Measurements from ENCODE around the gene CNTNAP5. TPM values are rescaled to one million over a fixed set of nuclear protein-coding genes. Genes with fewer than 3 reads are reported as not detected.

Gene CNTNAP5
- polyA plus RNA-seq, 1 donor, result 2.2 TPM

DNA sequence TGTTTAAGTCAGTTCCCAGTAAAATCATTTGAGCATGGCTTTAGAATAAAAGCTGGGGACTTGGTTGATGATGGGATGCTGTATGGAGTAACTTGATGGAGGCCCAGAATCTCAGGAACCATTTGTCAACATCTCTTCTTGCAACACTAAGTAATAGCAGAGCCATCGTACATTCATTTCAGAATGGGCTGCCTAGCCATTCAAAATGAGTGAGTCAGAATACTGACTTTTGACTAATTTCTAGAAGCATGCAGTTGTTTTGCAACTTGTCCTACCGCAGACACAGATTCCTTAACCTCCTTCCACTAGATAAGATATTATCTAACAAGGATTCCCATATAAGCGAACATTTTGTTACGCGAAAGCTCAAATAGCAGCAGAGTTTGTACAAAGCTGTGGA is 229.5 kb downstream of the CNTNAP5 start:
- Histone ChIP-seq H3K36me3 (ENCODE audit: control insufficient read depth, insufficient read depth, low read length) (no peaks in the 10 kb centered on the region), H3K27ac (ENCODE audit: low read length) (no peak overlapping the region), H3K27me3 (ENCODE audit: control insufficient read depth, insufficient read depth, low read length) (no peaks in the 10 kb centered on the region), H3K9me3 (ENCODE audit: control insufficient read depth, low read depth, low read length) (no peaks in the 10 kb centered on the region), H3K4me1 (ENCODE audit: control insufficient read depth, insufficient read depth, low read length) (no peaks in the 10 kb centered on the region), H3K4me3 (ENCODE audit: low read length) (no peak overlapping the region)
- no peak for DNase-seq
- WGBS (ENCODE audit: insufficient coverage, low lambda C conversion rate), result 100% methylated on average over 2 of the region's 5 CpGs

DNA sequence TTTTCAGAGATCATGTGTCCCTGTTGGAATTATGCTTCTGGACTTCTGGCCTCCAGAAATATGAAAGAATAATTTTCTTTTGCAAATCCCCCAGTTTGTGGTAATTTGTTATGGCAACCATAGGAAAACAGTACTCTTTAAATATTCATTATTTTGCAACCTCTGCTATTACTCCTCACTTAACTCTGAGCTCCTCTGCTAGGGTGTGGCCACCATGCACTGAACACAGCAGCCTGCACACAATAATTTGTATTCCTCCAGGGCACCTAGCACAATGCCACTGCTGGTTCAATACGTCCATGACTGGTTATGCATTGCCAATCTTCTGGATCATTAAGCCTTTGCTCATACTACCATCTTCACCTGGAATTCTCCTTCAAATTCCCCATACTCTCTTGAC is 232.0 kb downstream of the CNTNAP5 start:
- 100% methylated on average over 1 of the region's 1 CpG for WGBS (ENCODE audit: insufficient coverage, low lambda C conversion rate)
- Histone ChIP-seq H3K9me3 (ENCODE audit: control insufficient read depth, low read depth, low read length) (no peaks in the 10 kb centered on the region), H3K36me3 (ENCODE audit: control insufficient read depth, insufficient read depth, low read length) (no peaks in the 10 kb centered on the region), H3K27ac (ENCODE audit: low read length) (no peak overlapping the region), H3K4me3 (ENCODE audit: low read length) (no peak overlapping the region), H3K27me3 (ENCODE audit: control insufficient read depth, insufficient read depth, low read length) (no peaks in the 10 kb centered on the region), H3K4me1 (ENCODE audit: control insufficient read depth, insufficient read depth, low read length) (no peaks in the 10 kb centered on the region)
- no peak for DNase-seq

DNA sequence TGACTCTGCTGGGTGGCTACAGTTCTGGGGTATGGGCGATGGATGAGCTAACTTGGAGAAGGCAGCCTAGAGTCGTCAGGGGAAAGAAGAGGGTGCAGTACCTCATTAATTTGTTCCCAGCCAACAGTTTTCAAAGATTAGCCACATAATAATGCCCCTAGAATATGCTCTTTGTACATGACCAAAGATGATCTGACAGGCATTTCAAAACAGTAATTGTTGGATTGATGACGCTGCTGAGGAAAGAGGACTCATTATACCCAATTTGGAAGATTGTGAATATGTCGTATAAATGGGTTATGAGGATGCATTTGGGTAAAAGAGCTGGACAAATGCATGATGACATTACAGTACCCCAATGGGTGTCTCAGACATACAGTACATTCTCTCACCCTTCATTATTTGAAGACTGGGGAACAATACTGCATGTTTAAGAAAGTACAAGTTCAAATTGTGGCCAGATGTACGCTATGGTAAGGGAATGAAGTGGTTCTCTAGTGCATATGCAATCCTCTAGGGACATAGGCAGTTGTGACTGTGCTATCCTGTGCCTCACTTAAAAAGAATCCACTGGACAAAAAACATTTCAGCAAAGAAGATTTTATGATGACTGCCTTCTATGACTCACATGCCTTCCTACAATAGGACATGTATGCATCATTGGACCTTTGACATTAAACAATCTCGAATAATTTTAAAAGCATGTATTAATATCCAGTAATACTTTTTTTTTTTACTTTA is 233.2 kb downstream of the CNTNAP5 start:
- WGBS (ENCODE audit: insufficient coverage, low lambda C conversion rate), result 93% methylated on average over 2 of the region's 6 CpGs
- no peaks in the 10 kb centered on the region for H3K27me3 ChIP-seq (ENCODE audit: control insufficient read depth, insufficient read depth, low read length)
- no peaks in the 10 kb centered on the region for H3K36me3 ChIP-seq (ENCODE audit: control insufficient read depth, insufficient read depth, low read length)
- H3K4me1 ChIP-seq (ENCODE audit: control insufficient read depth, insufficient read depth, low read length), result no peaks in the 10 kb centered on the region
- H3K9me3 ChIP-seq (ENCODE audit: control insufficient read depth, low read depth, low read length), result no peaks in the 10 kb centered on the region
- H3K27ac ChIP-seq (ENCODE audit: low read length), result no peak overlapping the region
- no peak overlapping the region for H3K4me3 ChIP-seq (ENCODE audit: low read length)
- DNase-seq, result no peak

DNA sequence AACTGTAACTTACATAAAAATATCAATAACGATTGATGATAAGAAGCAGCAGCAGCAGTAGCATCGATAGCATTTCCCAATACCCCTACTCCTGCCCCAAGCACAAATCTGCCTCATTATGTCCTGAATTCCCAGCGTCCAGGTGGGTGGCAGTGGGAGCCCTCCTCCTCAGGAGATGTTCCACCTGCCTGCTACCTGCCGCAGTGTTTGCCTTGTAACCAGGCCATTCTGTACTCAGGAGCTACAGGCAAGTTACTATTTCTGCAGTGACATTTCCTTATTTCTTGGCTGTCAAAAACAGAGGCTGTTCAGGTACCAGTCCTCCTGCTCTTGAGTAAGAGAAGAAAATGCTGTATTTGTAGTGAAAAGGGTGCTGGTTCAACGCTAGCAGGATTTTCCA is 236.4 kb downstream of the CNTNAP5 start:
- H3K9me3 ChIP-seq (ENCODE audit: control insufficient read depth, low read depth, low read length), result no peaks in the 10 kb centered on the region
- 100% methylated on average over 2 of the region's 5 CpGs for WGBS (ENCODE audit: insufficient coverage, low lambda C conversion rate)
- DNase-seq, result no peak
- H3K27ac ChIP-seq (ENCODE audit: low read length), result no peak overlapping the region
- no peak overlapping the region for H3K4me3 ChIP-seq (ENCODE audit: low read length)
- H3K27me3 ChIP-seq (ENCODE audit: control insufficient read depth, insufficient read depth, low read length), result no peaks in the 10 kb centered on the region
- no peaks in the 10 kb centered on the region for H3K4me1 ChIP-seq (ENCODE audit: control insufficient read depth, insufficient read depth, low read length)
- no peaks in the 10 kb centered on the region for H3K36me3 ChIP-seq (ENCODE audit: control insufficient read depth, insufficient read depth, low read length)

DNA sequence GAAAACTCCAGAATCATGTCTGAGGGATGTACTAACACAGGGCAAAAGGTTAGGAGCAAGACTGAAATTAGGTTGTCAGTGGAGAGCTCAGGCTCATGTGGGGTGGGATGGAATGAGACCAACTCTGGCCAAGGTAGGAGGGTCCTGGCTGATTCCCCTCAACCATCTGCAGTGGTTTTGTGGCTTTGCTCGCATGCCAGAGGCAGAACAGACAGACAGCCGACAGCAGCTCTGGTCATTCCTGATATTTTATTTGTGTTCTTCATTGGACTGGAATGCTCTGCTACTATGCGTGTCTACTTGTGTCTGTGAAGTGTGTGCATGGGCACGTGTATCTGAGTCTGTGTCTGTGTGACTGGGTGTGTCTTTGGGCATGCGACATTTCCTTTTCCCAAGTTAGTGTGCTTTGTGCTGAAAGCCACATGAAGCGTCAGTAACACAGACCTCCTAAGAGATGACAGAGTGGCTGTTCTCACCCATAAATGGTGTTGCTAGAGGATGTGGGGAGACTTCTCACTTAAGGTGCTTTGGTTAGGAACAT is 239.5 kb downstream of the CNTNAP5 start:
- no peak overlapping the region for H3K27ac ChIP-seq (ENCODE audit: low read length)
- H3K9me3 ChIP-seq (ENCODE audit: control insufficient read depth, low read depth, low read length), result no peaks in the 10 kb centered on the region
- DNase-seq, result no peak
- H3K4me3 ChIP-seq (ENCODE audit: low read length), result no peak overlapping the region
- WGBS (ENCODE audit: insufficient coverage, low lambda C conversion rate), result no CpG with 5 or more reads among the region's 6 CpGs
- no peaks in the 10 kb centered on the region for H3K36me3 ChIP-seq (ENCODE audit: control insufficient read depth, insufficient read depth, low read length)
- H3K27me3 ChIP-seq (ENCODE audit: control insufficient read depth, insufficient read depth, low read length), result no peaks in the 10 kb centered on the region
- no peaks in the 10 kb centered on the region for H3K4me1 ChIP-seq (ENCODE audit: control insufficient read depth, insufficient read depth, low read length)

DNA sequence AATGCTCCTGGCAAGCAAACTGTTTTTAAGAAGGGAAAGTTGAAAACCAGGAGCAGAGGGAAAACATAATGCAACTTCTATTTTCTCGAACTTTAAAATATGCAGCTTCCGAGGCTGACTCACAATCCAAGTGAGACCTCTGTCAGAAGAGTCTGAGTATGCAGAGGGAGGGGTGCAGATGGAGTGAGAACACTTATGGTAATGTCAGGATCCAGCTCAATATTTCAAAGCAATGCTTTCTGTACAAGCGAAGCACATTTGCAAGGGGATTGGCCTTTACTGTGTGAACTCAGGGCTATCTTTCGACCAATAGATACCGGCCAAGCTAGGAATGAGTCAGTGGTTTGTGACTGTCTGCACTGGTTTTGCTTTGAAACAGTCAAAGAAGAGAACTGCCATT is 242.7 kb downstream of the CNTNAP5 start:
- WGBS (ENCODE audit: insufficient coverage, low lambda C conversion rate), result no CpG with 5 or more reads among the region's 5 CpGs
- H3K4me3 ChIP-seq (ENCODE audit: low read length), result no peak overlapping the region
- no peak overlapping the region for H3K27ac ChIP-seq (ENCODE audit: low read length)
- no peaks in the 10 kb centered on the region for H3K9me3 ChIP-seq (ENCODE audit: control insufficient read depth, low read depth, low read length)
- no peak for DNase-seq
- H3K36me3 ChIP-seq (ENCODE audit: control insufficient read depth, insufficient read depth, low read length), result no peaks in the 10 kb centered on the region
- no peaks in the 10 kb centered on the region for H3K27me3 ChIP-seq (ENCODE audit: control insufficient read depth, insufficient read depth, low read length)
- no peaks in the 10 kb centered on the region for H3K4me1 ChIP-seq (ENCODE audit: control insufficient read depth, insufficient read depth, low read length)

DNA sequence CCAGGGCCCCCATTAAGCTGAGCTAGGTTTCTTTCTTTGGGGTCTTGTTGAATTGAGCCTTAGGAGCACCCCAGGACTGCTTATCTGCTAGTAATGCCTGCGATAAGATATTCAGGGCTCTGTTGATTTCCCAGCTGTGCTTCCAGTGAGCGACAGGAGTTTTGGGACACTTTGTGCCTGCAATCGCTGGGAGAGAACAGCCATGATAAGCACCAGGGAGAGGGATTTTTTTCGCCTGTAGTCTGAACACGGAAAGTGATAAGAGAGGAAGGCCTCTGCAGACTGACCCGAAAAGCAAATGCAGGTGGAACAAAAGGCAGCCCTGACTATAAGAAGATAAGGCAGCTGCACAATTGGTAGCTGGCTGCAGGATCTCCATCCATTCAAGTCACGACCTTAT is 244.3 kb downstream of the CNTNAP5 start:
- DNase-seq, result no peak
- H3K36me3 ChIP-seq (ENCODE audit: control insufficient read depth, insufficient read depth, low read length), result no peaks in the 10 kb centered on the region
- H3K27ac ChIP-seq (ENCODE audit: low read length), result no peak overlapping the region
- H3K4me3 ChIP-seq (ENCODE audit: low read length), result no peak overlapping the region
- 0% methylated on average over 3 of the region's 7 CpGs for WGBS (ENCODE audit: insufficient coverage, low lambda C conversion rate)
- H3K27me3 ChIP-seq (ENCODE audit: control insufficient read depth, insufficient read depth, low read length), result no peaks in the 10 kb centered on the region
- no peaks in the 10 kb centered on the region for H3K4me1 ChIP-seq (ENCODE audit: control insufficient read depth, insufficient read depth, low read length)
- no peaks in the 10 kb centered on the region for H3K9me3 ChIP-seq (ENCODE audit: control insufficient read depth, low read depth, low read length)

DNA sequence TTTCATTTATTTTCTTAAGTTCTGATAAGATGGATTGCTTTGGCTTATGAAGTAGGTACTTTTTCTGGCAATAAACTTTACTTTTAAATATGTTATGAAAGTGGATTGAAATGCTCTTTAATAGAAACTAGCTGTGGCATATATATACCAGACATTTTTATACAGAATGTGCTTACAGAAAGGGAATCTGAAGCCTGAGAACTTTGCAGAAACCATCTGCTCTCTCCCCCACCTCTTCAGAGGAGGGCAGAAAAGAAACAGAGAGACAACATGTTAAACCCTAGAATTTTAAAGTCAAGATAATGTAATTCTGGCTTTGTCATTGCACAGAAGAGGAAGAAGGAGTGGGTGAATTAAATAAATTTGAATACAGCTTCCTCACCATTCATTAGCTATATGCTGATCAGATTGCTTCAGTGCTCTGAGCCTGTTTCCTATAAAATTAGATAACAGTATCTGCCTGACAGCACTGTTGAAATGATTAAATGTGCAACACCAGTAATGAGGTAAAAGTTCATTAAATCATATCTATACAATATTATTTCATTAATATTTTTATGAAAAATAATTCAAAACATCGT is 247.3 kb downstream of the CNTNAP5 start:
- no CpG with 5 or more reads among the region's 1 CpG for WGBS (ENCODE audit: insufficient coverage, low lambda C conversion rate)
- Histone ChIP-seq H3K4me1 (ENCODE audit: control insufficient read depth, insufficient read depth, low read length) (no peaks in the 10 kb centered on the region), H3K27ac (ENCODE audit: low read length) (no peak overlapping the region), H3K9me3 (ENCODE audit: control insufficient read depth, low read depth, low read length) (peaks cover 3% of the 10 kb centered on the region), H3K4me3 (ENCODE audit: low read length) (no peak overlapping the region), H3K36me3 (ENCODE audit: control insufficient read depth, insufficient read depth, low read length) (no peaks in the 10 kb centered on the region), H3K27me3 (ENCODE audit: control insufficient read depth, insufficient read depth, low read length) (no peaks in the 10 kb centered on the region)
- no peak for DNase-seq

DNA sequence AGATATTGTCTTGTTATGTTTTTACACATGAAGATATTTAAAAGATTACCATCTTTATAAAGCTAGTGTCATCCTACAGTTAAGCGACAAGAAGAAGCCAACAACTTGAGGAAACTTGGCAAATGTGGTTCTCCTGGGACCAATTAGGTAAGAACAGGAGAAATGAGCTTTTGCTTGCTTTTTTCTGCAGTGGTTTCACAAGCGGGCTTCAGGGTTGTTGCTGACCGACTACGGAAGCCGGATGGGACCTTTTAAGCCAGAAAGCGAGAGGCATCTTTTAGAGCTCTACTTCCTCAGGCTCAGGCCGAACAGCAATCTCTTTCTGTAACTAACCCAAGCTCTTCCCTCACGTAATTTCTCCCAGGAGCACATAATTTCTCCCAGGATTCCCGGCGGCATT is 256.5 kb downstream of the CNTNAP5 start:
- Histone ChIP-seq H3K27me3 (ENCODE audit: control insufficient read depth, insufficient read depth, low read length) (no peaks in the 10 kb centered on the region), H3K9me3 (ENCODE audit: control insufficient read depth, low read depth, low read length) (no peaks in the 10 kb centered on the region), H3K27ac (ENCODE audit: low read length) (no peak overlapping the region), H3K4me1 (ENCODE audit: control insufficient read depth, insufficient read depth, low read length) (peaks cover 4% of the 10 kb centered on the region), H3K36me3 (ENCODE audit: control insufficient read depth, insufficient read depth, low read length) (no peaks in the 10 kb centered on the region), H3K4me3 (ENCODE audit: low read length) (no peak overlapping the region)
- DNase-seq, result no peak
- 100% methylated on average over 1 of the region's 10 CpGs for WGBS (ENCODE audit: insufficient coverage, low lambda C conversion rate)

DNA sequence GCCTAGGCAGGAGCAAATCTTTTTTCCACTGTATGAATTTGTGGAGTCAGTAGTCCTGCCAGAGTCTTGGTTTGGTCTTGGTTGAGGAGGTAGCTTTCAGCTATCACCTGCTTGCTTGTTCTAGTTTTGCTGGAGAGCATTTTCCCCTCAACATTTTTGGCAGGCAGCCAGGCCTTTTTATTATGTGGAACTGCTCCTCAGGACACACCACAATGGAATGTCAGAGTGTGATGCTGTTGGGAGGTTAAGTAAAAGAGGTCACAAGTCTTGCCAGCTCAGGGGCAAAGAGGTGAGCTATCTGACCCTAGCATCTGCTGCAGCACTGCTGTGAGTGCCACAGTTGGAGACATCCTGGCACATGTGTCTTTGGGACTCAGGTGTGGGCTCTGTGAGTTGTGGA is 258.0 kb downstream of the CNTNAP5 start:
- peak in 1 of 2 donors; percentile 11 for DNase-seq
- Histone ChIP-seq H3K9me3 (ENCODE audit: control insufficient read depth, low read depth, low read length) (no peaks in the 10 kb centered on the region), H3K27ac (ENCODE audit: low read length) (no peak overlapping the region), H3K4me3 (ENCODE audit: low read length) (no peak overlapping the region), H3K27me3 (ENCODE audit: control insufficient read depth, insufficient read depth, low read length) (no peaks in the 10 kb centered on the region), H3K36me3 (ENCODE audit: control insufficient read depth, insufficient read depth, low read length) (no peaks in the 10 kb centered on the region), H3K4me1 (ENCODE audit: control insufficient read depth, insufficient read depth, low read length) (no peaks in the 10 kb centered on the region)
